Breast epithelium (tissue), 4 donors: ENCODE measurements around the gene IL13RA2. TPM values are rescaled to one million over a fixed set of nuclear protein-coding genes. Genes with fewer than 3 reads are reported as not detected.

Experiments
- DNase-seq, 2 donors: peaks; one replicate each; pipeline ENCODE4 v3.0.0-alpha.2; 2019; ENCODE audit warnings: low spot score in 2 of 2
- H3K27ac ChIP-seq, 2 donors: fragments of 200-600 bp; sonication (generic) in 1 of 2; one replicate each; pipeline ENCODE4 v1.5.1; 2016 to 2019; ENCODE audit warnings: mild to moderate bottlenecking in 1 of 2
- H3K27me3 ChIP-seq, 2 donors: fragments of 200-600 bp; sonication (generic) in 1 of 2; one replicate each; pipeline versions ENCODE4 v1.5.1 to v1.6.0; 2017 to 2019; ENCODE audit warnings: control low read depth in 1 of 2, mild to moderate bottlenecking in 1 of 2
- H3K36me3 ChIP-seq: fragments of 200-600 bp; one replicate; pipeline ENCODE4 v1.5.1; 2019
- H3K4me1 ChIP-seq, 2 donors: fragments of 200-600 bp; sonication (generic); one replicate each; pipeline ENCODE4 v1.5.1; 2016 to 2019; ENCODE audit warnings: control low read depth in 1 of 2
- H3K4me3 ChIP-seq, 3 donors: fragments of 200-600 bp; sonication (generic); 1 replicate in 2 of 3; 2 replicates in 1 of 3; pipeline ENCODE4 v1.5.1; 2016 to 2019; ENCODE audit warnings: mild to moderate bottlenecking in 3 of 3, moderate library complexity in 2 of 3
- H3K9me3 ChIP-seq, 2 donors: fragments of 200-600 bp; sonication (generic) in 1 of 2; one replicate each; pipeline ENCODE4 v1.5.1; 2016 to 2019; ENCODE audit warnings: control low read depth in 1 of 2
- POLR2A ChIP-seq: fragments of 450-650 bp; IDR thresholded peaks from one replicate; pipeline ENCODE4 v1.6.1; 2016; ENCODE audit warnings: antibody characterized with exemption, mild to moderate bottlenecking, moderate library complexity
- POLR2AphosphoS5 ChIP-seq, 3 donors: sonication (generic); formaldehyde crosslinking; IDR thresholded peaks; one replicate each; pipeline ENCODE4 v1.6.1; 2017; ENCODE audit warnings: antibody characterized with exemption in 3 of 3
- intact Hi-C: fragments of 100-400 bp; cut with DNase I; formaldehyde crosslinking; loops from one replicate; pipeline ENCODE4 v1.15.1; 2023; ENCODE audit warnings: low total_unique reads
- total RNA-seq, 3 donors: library from RNA; depleted of rRNA; stranded (reverse); fragments of >200 nt; gene quantifications; one replicate each; pipeline ENCODE4 v1.1.0, GENCODE V29; 2016
- TF ChIP-seq, protein P1 (sequence below), 3 donors: fragments of 450-650 bp; IDR thresholded peaks; one replicate each; pipeline ENCODE4 v1.5.1; 2016 to 2017; ENCODE audit warnings: antibody characterized with exemption in 3 of 3, mild to moderate bottlenecking in 3 of 3, moderate library complexity in 3 of 3

Gene IL13RA2
- total RNA-seq, 3 donors from 2014 or later = 0.32 to 0.88 TPM; not detected in 1

DNA sequence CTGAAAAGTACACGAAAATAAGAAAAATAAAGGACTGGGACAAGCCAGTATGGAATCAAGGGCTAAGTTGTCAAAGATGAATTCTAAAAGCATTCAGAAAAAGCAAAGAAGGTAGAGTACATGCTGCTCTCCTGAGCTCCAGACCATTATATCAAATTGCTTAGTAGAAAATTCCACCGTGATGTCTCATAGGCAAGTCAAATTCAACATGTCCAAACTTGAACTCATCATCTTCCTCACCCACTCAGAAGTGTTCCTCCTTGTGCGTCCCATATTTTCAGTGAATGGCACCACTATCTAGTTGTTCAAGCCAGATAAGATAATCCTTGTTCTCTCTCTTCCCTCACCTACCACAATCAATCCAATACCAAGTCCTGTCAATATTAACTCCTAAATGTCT lies 37.5 kb upstream of the IL13RA2 start:
- intact Hi-C loops = no loop called here
- no peak for TF ChIP-seq POLR2AphosphoS5 (IDR thresholded peaks at IDR 0.05)
- TF ChIP-seq POLR2A = no peak
- TF ChIP-seq, protein P1, sequence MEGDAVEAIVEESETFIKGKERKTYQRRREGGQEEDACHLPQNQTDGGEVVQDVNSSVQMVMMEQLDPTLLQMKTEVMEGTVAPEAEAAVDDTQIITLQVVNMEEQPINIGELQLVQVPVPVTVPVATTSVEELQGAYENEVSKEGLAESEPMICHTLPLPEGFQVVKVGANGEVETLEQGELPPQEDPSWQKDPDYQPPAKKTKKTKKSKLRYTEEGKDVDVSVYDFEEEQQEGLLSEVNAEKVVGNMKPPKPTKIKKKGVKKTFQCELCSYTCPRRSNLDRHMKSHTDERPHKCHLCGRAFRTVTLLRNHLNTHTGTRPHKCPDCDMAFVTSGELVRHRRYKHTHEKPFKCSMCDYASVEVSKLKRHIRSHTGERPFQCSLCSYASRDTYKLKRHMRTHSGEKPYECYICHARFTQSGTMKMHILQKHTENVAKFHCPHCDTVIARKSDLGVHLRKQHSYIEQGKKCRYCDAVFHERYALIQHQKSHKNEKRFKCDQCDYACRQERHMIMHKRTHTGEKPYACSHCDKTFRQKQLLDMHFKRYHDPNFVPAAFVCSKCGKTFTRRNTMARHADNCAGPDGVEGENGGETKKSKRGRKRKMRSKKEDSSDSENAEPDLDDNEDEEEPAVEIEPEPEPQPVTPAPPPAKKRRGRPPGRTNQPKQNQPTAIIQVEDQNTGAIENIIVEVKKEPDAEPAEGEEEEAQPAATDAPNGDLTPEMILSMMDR (IDR thresholded peaks at IDR 0.05) = no peak
- H3K27me3 ChIP-seq = peaks cover 0 to 34% of the 10 kb centered on the region in 2 donors
- no peak overlapping the region for H3K4me3 ChIP-seq
- no peak for DNase-seq
- H3K9me3 ChIP-seq = no peaks in the 10 kb centered on the region
- no peaks in the 10 kb centered on the region for H3K4me1 ChIP-seq
- H3K27ac ChIP-seq = no peak overlapping the region
- H3K36me3 ChIP-seq = no peaks in the 10 kb centered on the region

DNA sequence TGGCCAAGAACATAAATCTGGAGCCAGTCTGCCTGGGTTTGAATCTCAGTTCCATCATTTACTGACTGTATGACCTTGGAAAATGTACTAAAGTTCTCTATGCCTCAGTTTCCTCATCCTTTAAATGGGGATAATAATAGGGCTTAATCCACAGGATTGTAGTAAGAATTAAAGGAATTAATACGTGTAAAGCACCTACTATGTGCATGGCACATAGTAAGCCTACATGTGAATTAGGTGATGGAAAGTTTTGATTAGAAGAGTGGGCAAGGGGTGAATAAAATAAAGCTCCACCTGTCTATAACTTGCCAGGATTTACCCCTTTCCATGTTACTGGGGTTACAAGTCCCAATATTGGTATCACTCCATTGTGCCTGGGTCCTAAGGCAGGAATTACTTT lies 35.8 kb upstream of the IL13RA2 start:
- Histone ChIP-seq H3K36me3 (no peaks in the 10 kb centered on the region), H3K4me1 (no peaks in the 10 kb centered on the region), H3K9me3 (no peaks in the 10 kb centered on the region), H3K27ac (no peak overlapping the region), H3K4me3 (no peak overlapping the region), H3K27me3 (peaks cover 0 to 39% of the 10 kb centered on the region in 2 donors)
- DNase-seq = no peak
- no peak for TF ChIP-seq POLR2AphosphoS5 (IDR thresholded peaks at IDR 0.05)
- TF ChIP-seq POLR2A = no peak
- TF ChIP-seq, protein P1 (IDR thresholded peaks at IDR 0.05) = no peak
- intact Hi-C loops = no loop called here

DNA sequence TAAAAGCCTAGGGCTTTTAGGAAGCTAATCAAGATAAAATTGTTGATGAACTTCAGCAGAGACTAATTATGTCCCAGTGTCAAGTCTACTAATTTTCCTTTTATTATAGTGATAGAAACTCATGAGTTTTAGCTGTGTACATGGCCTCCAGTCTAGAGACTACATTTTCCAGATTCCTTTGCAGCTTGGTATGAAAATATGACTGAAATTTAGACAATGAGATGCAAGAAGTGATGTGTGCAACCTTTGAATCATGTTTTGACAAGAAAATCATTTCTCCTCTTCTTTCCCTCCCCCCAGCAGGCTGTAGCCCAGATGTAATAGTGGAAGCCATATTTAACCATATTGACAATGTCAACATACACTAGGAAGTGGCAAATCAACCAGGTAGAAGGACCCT lies 30.3 kb upstream of the IL13RA2 start:
- peaks cover 0 to 54% of the 10 kb centered on the region in 2 donors for H3K27me3 ChIP-seq
- intact Hi-C loops = no loop called here
- TF ChIP-seq POLR2AphosphoS5 (IDR thresholded peaks at IDR 0.05) = no peak
- TF ChIP-seq POLR2A = no peak
- TF ChIP-seq, protein P1 (IDR thresholded peaks at IDR 0.05) = no peak
- H3K9me3 ChIP-seq = no peaks in the 10 kb centered on the region
- H3K4me1 ChIP-seq = no peaks in the 10 kb centered on the region
- no peak overlapping the region for H3K4me3 ChIP-seq
- H3K36me3 ChIP-seq = no peaks in the 10 kb centered on the region
- no peak for DNase-seq
- no peak overlapping the region for H3K27ac ChIP-seq

DNA sequence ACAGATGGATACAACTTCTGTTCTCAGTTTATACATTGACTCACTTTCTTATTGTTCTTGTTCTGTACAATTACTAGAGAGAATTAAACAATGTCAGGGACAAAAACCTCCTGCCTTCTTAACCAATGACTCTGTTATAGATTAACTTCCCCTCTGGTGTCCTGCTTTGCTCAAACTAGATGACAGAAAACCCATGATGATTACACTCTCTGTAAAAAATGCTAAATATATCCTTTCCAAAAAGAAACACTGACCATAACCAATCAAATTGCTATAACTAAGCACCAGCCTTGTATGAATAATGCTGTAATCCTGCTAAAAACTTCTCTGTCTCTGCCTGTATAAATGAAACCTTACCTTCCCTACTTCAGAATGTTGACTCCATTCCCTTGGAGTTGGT lies 29.8 kb upstream of the IL13RA2 start:
- Histone ChIP-seq H3K4me1 (no peaks in the 10 kb centered on the region), H3K27me3 (peaks cover 0 to 54% of the 10 kb centered on the region in 2 donors), H3K4me3 (no peak overlapping the region), H3K9me3 (no peaks in the 10 kb centered on the region), H3K27ac (no peak overlapping the region), H3K36me3 (no peaks in the 10 kb centered on the region)
- intact Hi-C loops = no loop called here
- TF ChIP-seq, protein P1 (IDR thresholded peaks at IDR 0.05) = no peak
- TF ChIP-seq POLR2AphosphoS5 (IDR thresholded peaks at IDR 0.05) (no peak), POLR2A (no peak)
- DNase-seq = no peak

DNA sequence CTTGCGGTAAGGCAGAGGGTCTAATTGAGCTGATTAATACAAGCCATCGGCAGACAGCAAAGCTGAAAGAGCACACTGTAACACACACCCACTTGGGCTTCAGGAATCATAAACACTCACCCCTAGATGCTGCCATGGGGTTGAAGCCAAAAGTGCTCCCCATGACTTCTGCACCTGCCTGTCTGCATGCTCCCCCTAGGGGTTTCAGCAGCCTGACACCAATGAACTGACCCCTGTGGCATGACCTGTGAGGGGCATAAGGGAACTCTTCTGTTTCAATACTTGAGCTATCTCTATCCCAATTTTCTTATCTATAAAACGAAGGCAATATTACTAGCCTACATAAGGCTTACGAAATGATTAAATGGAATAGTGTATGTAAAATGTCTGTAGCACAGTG lies 23.0 kb upstream of the IL13RA2 start:
- intact Hi-C loops = no loop called here
- no peaks in the 10 kb centered on the region for H3K36me3 ChIP-seq
- no peak overlapping the region for H3K4me3 ChIP-seq
- H3K4me1 ChIP-seq = no peaks in the 10 kb centered on the region
- H3K27me3 ChIP-seq = peaks cover 0 to 64% of the 10 kb centered on the region in 2 donors
- DNase-seq = no peak
- no peak overlapping the region for H3K27ac ChIP-seq
- TF ChIP-seq, protein P1 (IDR thresholded peaks at IDR 0.05) = no peak
- no peak for TF ChIP-seq POLR2AphosphoS5 (IDR thresholded peaks at IDR 0.05)
- TF ChIP-seq POLR2A = no peak
- no peaks in the 10 kb centered on the region for H3K9me3 ChIP-seq
